Pancreas (tissue), 10 donors: Measurements from ENCODE around the gene ADGRV1. TPM values are rescaled to one million over a fixed set of nuclear protein-coding genes. Genes with fewer than 3 reads are reported as not detected.

Experiments used
- ATAC-seq, 4 donors: fragments of 200-7000 bp; cut with Tn5 transposase; one replicate each; pipeline versions ENCODE4 v1.8.0 to v1.9.1; 2020; ENCODE audit warnings: mild to moderate bottlenecking in 4 of 4, moderate library complexity in 4 of 4
- DNase-seq, 6 donors: peaks; one replicate each; pipeline ENCODE4 v3.0.0-alpha.2; 2020
- FAIRE-seq: peaks from 2 replicates; lab custom pipeline; 2012; peaks lifted over from hg19 to GRCh38; lab: Jason Lieb, UNC
- H3K27ac ChIP-seq, 4 donors: fragments of 200-600 bp; sonication (generic); 1 replicate in 3 of 4; 2 replicates in 1 of 4; pipeline versions ENCODE4 v1.5.0 to v1.8.0; 2020
- H3K27me3 ChIP-seq, 4 donors: fragments of 200-600 bp; one replicate each; pipeline ENCODE4 v1.8.0; 2021
- H3K36me3 ChIP-seq, 3 donors: fragments of 200-600 bp; sonication (generic) in 1 of 3; one replicate each; pipeline versions ENCODE4 v1.5.0 to v1.8.0; 2020 to 2021
- H3K4me1 ChIP-seq, 3 donors: fragments of 200-600 bp; one replicate each; pipeline ENCODE4 v1.8.0; 2021
- H3K4me3 ChIP-seq, 4 donors: fragments of 200-600 bp; sonication (generic) in 2 of 4; one replicate each; pipeline versions ENCODE4 v1.5.0 to v1.8.0; 2020 to 2021
- H3K9me3 ChIP-seq, 4 donors: fragments of 200-600 bp; one replicate each; pipeline ENCODE4 v1.8.0; 2021
- WGBS, 2 donors: extraction: QIAGEN DNeasy Blood & Tissue Kit; methylation state at CpG; one replicate each; pipeline ENCODE4 v1.1.7; 2013; 5-methylcytosine and 5-hydroxymethylcytosine counted together
- intact Hi-C, 3 donors: fragments of 100-400 bp; cut with DNase I; formaldehyde crosslinking; loops; one replicate each; pipeline versions ENCODE4 v1.11.1 to v1.14.2; 2022
- polyA plus RNA-seq, 2 donors: library from polyadenylated mRNA; stranded (reverse); fragments of 200-250 nt; gene quantifications; one replicate each; pipeline ENCODE4 v1.2.3, GENCODE V29; 2013
- total RNA-seq, 6 donors: library from RNA; stranded (reverse); fragmentation: NEBNext Ultra II Directional in 4 of 6; extraction: Animal tissue kit (Norgen Biotek cat#: 25700) in 4 of 6; gene quantifications; one replicate each; pipeline versions ENCODE4 v1.2.1 to v1.2.4, GENCODE V29; 2021 to 2023
- TF ChIP-seq, protein P1 (sequence below), 4 donors: fragments of 200-600 bp; sonication (generic) in 3 of 4; IDR thresholded peaks; one replicate each; pipeline versions ENCODE4 v1.5.0 to v1.8.0; 2021; ENCODE audit warnings: antibody characterized with exemption in 4 of 4
- donor health status: healthy with polysubstance abuse.
- donor health status: DM: no; HTN: no; CAD: no; lungs with moderate emphysema.
- donor health status: DM: no; HTN: no; CAD: no.
- donor health status: control.
- donor health status: control.
- donor health status: Bipolar disorder and iron deficiency.
- donor health status: DM: yes; HTN: yes; CAD: no.
- donor health status: DM: no; HTN: no; CAD: no.
- donor health status: DM: no; HTN: no; CAD: no.
- donor health status: DM: yes; HTN: yes; CAD: no.

The ADGRV1 gene
- total and polyA plus RNA-seq, 8 donors: 3.9 to 6.9 (median 5.4) TPM

DNA sequence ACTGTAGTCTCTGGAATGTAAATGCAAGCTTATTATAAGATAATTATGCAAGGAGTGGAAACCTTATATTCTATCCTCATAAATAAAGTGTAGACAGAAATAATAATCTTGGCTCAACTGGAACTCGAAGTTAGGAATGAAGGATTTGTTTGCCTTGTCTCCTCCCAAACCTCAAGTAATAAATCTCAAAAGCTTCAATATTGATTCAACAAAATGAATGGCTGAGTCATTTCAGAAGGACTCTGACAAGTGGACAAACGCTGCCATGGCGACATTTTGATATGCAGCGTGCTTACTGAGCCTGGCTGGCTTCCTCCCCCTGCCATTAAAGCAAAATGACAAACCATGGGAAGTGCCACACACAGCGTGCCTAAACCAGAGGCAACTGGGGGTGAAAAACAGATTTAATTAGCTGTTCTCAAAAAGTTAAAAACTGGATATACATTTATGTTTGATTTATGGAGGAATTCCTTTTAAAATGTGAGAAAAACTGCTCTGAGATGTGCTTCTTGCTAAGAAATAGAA is 10.5 kb upstream of the ADGRV1 start:
- H3K4me3 ChIP-seq: no peak overlapping the region
- no peaks in the 10 kb centered on the region for H3K36me3 ChIP-seq
- DNase-seq: peak; percentile 47 to 69 (median 60)
- H3K4me1 ChIP-seq: peaks cover 0 to 9% (median 4%) of the 10 kb centered on the region in 3 donors
- no peak overlapping the region for H3K27ac ChIP-seq
- ATAC-seq: peak; percentile 96 to 99 (median 99)
- intact Hi-C loops: no loop called here
- TF ChIP-seq, protein P1, sequence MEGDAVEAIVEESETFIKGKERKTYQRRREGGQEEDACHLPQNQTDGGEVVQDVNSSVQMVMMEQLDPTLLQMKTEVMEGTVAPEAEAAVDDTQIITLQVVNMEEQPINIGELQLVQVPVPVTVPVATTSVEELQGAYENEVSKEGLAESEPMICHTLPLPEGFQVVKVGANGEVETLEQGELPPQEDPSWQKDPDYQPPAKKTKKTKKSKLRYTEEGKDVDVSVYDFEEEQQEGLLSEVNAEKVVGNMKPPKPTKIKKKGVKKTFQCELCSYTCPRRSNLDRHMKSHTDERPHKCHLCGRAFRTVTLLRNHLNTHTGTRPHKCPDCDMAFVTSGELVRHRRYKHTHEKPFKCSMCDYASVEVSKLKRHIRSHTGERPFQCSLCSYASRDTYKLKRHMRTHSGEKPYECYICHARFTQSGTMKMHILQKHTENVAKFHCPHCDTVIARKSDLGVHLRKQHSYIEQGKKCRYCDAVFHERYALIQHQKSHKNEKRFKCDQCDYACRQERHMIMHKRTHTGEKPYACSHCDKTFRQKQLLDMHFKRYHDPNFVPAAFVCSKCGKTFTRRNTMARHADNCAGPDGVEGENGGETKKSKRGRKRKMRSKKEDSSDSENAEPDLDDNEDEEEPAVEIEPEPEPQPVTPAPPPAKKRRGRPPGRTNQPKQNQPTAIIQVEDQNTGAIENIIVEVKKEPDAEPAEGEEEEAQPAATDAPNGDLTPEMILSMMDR (IDR thresholded peaks at IDR 0.05): no peak
- WGBS, 2 donors: 11 to 12% methylated on average over 5 of the region's 5 CpGs
- FAIRE-seq: peak; percentile 67
- peaks cover 0 to 3% (median 0%) of the 10 kb centered on the region in 4 donors for H3K27me3 ChIP-seq
- H3K9me3 ChIP-seq: no peaks in the 10 kb centered on the region

DNA sequence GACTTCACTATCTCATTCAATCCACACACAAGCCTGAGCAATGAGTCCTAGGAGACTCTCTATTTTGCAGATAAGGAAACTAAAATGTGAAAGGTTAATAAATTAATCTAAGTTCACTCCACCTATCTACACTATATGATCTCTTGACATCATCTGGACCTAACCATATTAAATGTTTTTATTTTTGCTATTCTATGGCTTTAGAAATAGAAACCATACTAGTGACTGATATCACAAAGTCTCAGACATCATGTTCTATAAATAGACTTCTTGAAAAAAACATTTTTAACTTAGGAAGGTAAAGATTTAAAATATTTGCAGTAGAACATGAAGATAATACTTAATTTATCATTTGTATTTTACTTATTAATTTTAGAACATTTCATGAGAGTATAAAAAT is 9.4 kb upstream of the ADGRV1 start:
- Histone ChIP-seq H3K36me3 (no peaks in the 10 kb centered on the region), H3K27ac (no peak overlapping the region), H3K4me1 (peaks cover 0 to 9% (median 4%) of the 10 kb centered on the region in 3 donors), H3K9me3 (no peaks in the 10 kb centered on the region), H3K4me3 (no peak overlapping the region), H3K27me3 (peaks cover 0 to 3% (median 0%) of the 10 kb centered on the region in 4 donors)
- DNase-seq (no peak), FAIRE-seq (peak; percentile 9), ATAC-seq (no peak)
- intact Hi-C loops: no loop called here
- TF ChIP-seq, protein P1 (IDR thresholded peaks at IDR 0.05): no peak

- TF ChIP-seq, protein P1 (IDR thresholded peaks at IDR 0.05): no peak
- intact Hi-C loops: no loop called here
- no peak for FAIRE-seq
- no peaks in the 10 kb centered on the region for H3K36me3 ChIP-seq
- no peak for DNase-seq
- no peaks in the 10 kb centered on the region for H3K9me3 ChIP-seq
- no peak overlapping the region for H3K4me3 ChIP-seq
- H3K27ac ChIP-seq: no peak overlapping the region
- WGBS, 2 donors: 70 to 77% methylated on average over 2 of the region's 2 CpGs
- ATAC-seq: no peak
- peaks cover 0 to 3% (median 0%) of the 10 kb centered on the region in 4 donors for H3K27me3 ChIP-seq
- H3K4me1 ChIP-seq: peaks cover 0 to 9% (median 4%) of the 10 kb centered on the region in 3 donors
Observed at GRCh38 chr5:90549729-90550275, 8.8 kb upstream of the ADGRV1 start.

- H3K9me3 ChIP-seq: no peaks in the 10 kb centered on the region
- FAIRE-seq (no peak), DNase-seq (no peak), ATAC-seq (no peak)
- TF ChIP-seq, protein P1 (IDR thresholded peaks at IDR 0.05): no peak
- intact Hi-C loops: no loop called here
- peaks cover 0 to 3% (median 0%) of the 10 kb centered on the region in 4 donors for H3K27me3 ChIP-seq
- no peak overlapping the region for H3K27ac ChIP-seq
- no peaks in the 10 kb centered on the region for H3K36me3 ChIP-seq
- H3K4me3 ChIP-seq: no peak overlapping the region
- WGBS, 2 donors: 80 to 84% methylated on average over 3 of the region's 3 CpGs
- H3K4me1 ChIP-seq: peaks cover 0 to 9% (median 4%) of the 10 kb centered on the region in 3 donors
Observed at GRCh38 chr5:90550963-90551362, 7.6 kb upstream of the ADGRV1 start.

DNA sequence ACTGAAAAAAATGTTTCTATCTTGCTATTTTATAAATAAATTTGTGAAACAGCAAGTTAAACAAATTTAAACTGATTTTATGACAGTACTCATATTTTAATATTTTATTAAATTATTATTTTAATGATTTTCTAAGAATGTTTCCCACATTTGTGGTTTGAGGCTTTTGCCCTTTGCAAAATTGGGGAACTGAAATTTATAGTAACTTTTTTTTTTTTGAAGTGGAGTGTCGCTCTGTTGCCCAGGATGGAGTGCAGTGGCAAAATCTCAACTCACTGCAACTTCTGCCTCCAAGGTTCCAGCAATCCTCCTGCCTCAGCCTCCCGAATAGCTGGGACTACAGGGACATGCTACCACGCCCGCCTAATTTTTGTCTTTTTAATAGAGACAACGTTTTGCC is 7.2 kb upstream of the ADGRV1 start:
- H3K36me3 ChIP-seq: no peaks in the 10 kb centered on the region
- no peaks in the 10 kb centered on the region for H3K9me3 ChIP-seq
- peaks cover 0 to 3% (median 0%) of the 10 kb centered on the region in 4 donors for H3K27me3 ChIP-seq
- no peak overlapping the region for H3K4me3 ChIP-seq
- peaks cover 0 to 9% (median 4%) of the 10 kb centered on the region in 3 donors for H3K4me1 ChIP-seq
- WGBS, 2 donors: 80% methylated on average over 5 of the region's 5 CpGs
- DNase-seq (no peak), FAIRE-seq (no peak), ATAC-seq (no peak)
- TF ChIP-seq, protein P1 (IDR thresholded peaks at IDR 0.05): no peak
- no peak overlapping the region for H3K27ac ChIP-seq
- intact Hi-C loops: no loop called here
